H1 (cell line): ENCODE data around the gene MKI67. TPM values are rescaled to one million over a fixed set of nuclear protein-coding genes. Genes with fewer than 3 reads are reported as not detected.

ENCODE experiments used
- ZNF274 ChIP-seq: IDR thresholded peaks from 2 replicates; pipeline ENCODE4 v1.7.0; 2012; ENCODE audit warnings: low read length, borderline replicate concordance; ENCODE audit errors: extremely low read depth
- polyA plus RNA-seq, 7 experiments: library from polyadenylated mRNA; depleted of rRNA in 3 of 7; stranded (reverse) in 5 of 7; unstranded in 2 of 7; fragments of >200 nt in 5 of 7; fragments of 200-250 nt in 2 of 7; gene quantifications; 1 replicate in 5 of 7; 2 replicates in 1 of 7; 4 replicates in 1 of 7; pipeline versions ENCODE4 v1.2.1 to v1.2.3, GENCODE V29; 2011 to 2013; ENCODE audit warnings: missing spikeins in 2 of 7, mixed read lengths in 2 of 7
- total RNA-seq: library from RNA; stranded (reverse); fragmentation: NEBNext Ultra II Directional; extraction: Animal tissue kit (Norgen Biotek cat#: 25700); gene quantifications from 2 replicates; pipeline ENCODE4 v1.2.1, GENCODE V29; 2021
- TF ChIP-seq, protein P1 (sequence below): fragments of 300-600 bp; sonication (generic); IDR thresholded peaks from 2 replicates; pipeline ENCODE4 v1.7.1; 2012; ENCODE audit warnings: low read length, moderate library complexity, mild to moderate bottlenecking, inconsistent platforms; ENCODE audit not compliant: insufficient replicate concordance

MKI67 gene
- total and polyA plus RNA-seq, 2 of the 8 experiments (the other 6 are each of a cell fraction or from before 2014, with no cell fraction given), result 15.8 to 85.1 TPM

DNA sequence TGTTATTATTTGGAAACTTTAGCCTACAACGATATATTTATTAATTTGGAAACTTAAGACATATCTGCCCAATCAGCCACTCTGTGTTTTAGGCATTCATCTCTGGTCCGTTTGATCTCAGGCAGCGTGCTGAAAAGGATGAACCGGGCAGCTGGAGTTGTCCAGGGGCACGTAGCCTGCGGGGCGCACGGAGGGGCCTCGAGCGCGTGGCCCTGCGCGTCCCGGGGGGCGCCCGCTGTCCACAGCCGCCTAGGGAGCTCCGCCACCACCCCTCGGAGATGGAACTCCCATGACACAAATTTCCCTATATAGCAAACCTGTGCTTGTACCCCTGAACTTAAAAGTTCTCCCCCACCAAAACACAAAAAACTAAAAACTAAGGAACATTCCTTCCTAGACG, 24.3 kb upstream of the MKI67 start (continued):
- TF ChIP-seq, protein P1, sequence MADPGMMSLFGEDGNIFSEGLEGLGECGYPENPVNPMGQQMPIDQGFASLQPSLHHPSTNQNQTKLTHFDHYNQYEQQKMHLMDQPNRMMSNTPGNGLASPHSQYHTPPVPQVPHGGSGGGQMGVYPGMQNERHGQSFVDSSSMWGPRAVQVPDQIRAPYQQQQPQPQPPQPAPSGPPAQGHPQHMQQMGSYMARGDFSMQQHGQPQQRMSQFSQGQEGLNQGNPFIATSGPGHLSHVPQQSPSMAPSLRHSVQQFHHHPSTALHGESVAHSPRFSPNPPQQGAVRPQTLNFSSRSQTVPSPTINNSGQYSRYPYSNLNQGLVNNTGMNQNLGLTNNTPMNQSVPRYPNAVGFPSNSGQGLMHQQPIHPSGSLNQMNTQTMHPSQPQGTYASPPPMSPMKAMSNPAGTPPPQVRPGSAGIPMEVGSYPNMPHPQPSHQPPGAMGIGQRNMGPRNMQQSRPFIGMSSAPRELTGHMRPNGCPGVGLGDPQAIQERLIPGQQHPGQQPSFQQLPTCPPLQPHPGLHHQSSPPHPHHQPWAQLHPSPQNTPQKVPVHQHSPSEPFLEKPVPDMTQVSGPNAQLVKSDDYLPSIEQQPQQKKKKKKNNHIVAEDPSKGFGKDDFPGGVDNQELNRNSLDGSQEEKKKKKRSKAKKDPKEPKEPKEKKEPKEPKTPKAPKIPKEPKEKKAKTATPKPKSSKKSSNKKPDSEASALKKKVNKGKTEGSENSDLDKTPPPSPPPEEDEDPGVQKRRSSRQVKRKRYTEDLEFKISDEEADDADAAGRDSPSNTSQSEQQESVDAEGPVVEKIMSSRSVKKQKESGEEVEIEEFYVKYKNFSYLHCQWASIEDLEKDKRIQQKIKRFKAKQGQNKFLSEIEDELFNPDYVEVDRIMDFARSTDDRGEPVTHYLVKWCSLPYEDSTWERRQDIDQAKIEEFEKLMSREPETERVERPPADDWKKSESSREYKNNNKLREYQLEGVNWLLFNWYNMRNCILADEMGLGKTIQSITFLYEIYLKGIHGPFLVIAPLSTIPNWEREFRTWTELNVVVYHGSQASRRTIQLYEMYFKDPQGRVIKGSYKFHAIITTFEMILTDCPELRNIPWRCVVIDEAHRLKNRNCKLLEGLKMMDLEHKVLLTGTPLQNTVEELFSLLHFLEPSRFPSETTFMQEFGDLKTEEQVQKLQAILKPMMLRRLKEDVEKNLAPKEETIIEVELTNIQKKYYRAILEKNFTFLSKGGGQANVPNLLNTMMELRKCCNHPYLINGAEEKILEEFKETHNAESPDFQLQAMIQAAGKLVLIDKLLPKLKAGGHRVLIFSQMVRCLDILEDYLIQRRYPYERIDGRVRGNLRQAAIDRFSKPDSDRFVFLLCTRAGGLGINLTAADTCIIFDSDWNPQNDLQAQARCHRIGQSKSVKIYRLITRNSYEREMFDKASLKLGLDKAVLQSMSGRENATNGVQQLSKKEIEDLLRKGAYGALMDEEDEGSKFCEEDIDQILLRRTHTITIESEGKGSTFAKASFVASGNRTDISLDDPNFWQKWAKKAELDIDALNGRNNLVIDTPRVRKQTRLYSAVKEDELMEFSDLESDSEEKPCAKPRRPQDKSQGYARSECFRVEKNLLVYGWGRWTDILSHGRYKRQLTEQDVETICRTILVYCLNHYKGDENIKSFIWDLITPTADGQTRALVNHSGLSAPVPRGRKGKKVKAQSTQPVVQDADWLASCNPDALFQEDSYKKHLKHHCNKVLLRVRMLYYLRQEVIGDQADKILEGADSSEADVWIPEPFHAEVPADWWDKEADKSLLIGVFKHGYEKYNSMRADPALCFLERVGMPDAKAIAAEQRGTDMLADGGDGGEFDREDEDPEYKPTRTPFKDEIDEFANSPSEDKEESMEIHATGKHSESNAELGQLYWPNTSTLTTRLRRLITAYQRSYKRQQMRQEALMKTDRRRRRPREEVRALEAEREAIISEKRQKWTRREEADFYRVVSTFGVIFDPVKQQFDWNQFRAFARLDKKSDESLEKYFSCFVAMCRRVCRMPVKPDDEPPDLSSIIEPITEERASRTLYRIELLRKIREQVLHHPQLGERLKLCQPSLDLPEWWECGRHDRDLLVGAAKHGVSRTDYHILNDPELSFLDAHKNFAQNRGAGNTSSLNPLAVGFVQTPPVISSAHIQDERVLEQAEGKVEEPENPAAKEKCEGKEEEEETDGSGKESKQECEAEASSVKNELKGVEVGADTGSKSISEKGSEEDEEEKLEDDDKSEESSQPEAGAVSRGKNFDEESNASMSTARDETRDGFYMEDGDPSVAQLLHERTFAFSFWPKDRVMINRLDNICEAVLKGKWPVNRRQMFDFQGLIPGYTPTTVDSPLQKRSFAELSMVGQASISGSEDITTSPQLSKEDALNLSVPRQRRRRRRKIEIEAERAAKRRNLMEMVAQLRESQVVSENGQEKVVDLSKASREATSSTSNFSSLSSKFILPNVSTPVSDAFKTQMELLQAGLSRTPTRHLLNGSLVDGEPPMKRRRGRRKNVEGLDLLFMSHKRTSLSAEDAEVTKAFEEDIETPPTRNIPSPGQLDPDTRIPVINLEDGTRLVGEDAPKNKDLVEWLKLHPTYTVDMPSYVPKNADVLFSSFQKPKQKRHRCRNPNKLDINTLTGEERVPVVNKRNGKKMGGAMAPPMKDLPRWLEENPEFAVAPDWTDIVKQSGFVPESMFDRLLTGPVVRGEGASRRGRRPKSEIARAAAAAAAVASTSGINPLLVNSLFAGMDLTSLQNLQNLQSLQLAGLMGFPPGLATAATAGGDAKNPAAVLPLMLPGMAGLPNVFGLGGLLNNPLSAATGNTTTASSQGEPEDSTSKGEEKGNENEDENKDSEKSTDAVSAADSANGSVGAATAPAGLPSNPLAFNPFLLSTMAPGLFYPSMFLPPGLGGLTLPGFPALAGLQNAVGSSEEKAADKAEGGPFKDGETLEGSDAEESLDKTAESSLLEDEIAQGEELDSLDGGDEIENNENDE, result no peak
- no peak for TF ChIP-seq ZNF274
